NOMO-1 (cell line): Measurements from ENCODE around the gene EOMES.
"Not testable (repeated sequence)": the region's sequence is repeated elsewhere in the genome, so short reads cannot be mapped to it uniquely, and the experiment has no call there.

Experiments used
- DNase-seq, 2 experiments: peaks; one replicate each; lab custom pipeline; 2025; ENCODE audit not compliant: unreplicated experiment in 2 of 2; lab: John Stamatoyannopoulos, UW

The EOMES gene

DNA sequence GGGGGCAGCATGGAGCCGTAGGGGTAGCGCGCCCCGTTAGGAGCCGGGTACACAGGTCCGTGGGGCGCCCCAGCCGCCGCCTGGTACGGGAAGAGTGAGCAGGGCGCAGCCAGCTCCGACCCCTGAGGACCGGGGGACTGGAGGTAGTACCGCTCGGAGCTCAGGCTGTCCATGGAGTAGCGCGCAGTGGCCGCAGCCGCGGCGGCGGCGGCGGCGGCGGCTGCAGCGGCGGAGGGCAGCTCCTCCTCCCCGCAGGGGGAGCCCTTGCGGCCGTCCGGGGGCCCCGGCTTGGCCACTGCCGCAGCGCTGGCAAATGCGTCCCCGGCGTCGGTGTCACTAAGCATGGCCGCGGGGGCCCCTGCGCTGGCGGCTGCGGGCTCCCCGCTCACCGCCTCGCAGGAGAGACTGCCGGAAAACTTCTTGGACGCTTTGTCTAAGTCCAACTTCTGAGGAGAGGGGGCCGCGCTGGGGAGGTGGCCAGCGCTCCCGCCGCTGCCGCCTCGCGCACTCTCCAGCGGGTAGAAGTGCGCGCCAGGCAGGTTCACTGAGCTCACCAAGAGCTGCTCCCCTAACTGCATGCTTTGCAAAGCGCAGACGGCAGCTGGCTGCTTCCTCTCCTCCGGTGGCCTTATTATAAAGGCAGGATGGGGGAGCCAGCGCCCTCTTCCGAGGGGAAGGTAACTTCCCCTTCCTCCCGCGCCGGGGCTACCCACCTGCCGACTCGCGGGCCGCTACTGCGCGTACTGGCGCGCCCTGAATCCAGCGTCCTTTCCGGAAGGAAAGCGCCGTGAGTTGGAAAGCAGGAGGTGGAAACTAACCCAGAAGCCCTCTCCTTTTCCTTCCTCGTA is at the start of gene EOMES:
TSS of gene EOMES (minus strand) at position 607 of the 848 bp plus-strand sequence. CDS start at position 578, 29 bp downstream.
- DNase-seq, result peak; percentile 68 to 81

DNA sequence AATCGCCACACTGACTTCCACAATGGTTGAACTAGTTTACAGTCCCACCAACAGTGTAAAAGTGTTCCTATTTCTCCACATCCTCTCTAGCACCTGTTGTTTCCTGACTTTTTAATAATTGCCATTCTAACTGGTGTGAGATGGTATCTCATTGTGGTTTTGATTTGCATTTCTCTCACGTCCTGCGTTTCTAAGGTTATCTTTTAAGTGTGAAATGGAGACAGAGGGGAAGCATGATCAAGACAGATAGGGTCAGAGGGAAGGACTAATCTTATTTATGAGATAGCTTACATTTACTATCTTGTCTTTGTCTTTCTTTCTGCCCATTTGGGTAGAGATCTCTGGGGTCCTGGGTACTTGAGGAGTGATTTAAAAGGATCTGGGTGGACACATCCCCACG is 48.3 kb upstream of the EOMES start:
- not testable (repeated sequence) for DNase-seq

DNA sequence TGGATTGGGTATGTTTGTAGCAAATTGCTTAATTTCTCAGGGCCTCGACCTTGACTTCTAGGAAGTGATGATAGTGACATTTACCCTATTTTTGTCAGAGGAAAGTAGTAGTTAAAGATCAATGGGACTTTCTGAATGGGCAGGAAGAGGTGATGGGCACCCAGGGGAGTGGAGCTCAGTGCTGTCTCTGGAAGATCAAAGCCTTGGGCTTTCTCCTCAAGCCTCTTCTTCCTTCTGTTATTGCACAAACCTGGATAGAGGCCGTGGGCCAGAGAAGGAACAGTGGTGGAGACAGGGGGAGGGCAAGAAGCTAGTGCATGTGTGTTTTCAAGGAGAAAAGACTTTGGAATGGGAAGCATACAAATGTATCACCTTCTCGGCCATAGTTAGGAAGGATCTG is 44.9 kb upstream of the EOMES start:
- no peak for DNase-seq

DNA sequence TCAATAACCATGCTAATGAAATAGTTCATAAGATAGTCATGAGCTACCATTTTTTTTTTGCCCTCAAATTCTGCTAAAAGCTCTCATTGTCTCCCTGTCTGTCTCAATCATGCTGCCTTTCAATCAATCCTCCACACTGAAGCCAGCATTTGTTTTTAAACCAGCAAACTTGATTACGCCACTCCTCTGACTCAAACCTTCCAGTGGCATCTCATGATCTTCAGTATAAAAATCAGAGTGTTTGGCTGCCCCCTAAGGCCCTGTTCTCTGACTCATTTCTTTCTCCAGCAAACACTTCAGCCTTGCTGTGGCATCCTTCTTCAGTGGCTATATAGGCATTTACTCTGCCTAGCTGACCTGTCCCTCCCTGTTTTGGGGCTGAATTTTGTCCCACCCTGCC is 36.0 kb upstream of the EOMES start:
- no peak for DNase-seq

DNA sequence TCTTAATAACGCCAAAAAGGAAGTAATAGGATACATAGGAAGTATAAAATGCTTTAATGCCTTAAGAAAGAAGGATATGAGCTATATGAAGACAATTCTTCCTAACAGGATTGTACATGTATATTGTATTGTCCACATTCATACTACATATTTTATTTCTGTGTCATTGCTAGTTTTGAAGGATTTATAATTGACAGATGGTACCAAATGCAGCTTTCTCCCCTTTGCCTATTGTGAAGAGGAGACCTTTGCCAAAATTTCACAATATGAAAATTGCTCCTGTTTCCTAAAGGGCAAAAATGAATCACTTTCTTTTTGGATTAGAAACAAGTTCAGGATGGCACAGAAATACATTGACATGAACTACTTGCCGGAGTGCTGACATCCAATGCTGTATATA is 34.8 kb upstream of the EOMES start:
- no peak for DNase-seq

DNA sequence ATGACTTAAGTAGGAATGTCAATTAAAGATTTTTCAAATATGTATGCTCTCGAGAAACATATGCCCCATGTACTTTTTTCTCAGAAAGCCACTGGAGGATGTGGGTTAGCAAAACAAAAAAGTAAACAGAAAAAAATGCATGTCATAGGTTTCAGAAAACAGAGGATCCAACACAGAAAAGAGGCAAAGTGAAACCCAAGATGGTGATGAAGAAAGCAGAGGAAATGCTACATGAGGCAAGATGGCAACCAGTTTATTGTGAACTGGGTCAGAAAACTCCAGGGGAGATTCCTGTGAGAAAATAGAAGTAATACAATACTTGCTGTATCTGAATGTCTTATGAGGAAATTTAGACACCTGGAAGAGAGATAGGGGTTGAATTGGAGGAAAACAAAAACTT is 30.8 kb upstream of the EOMES start:
- DNase-seq, result no peak

DNA sequence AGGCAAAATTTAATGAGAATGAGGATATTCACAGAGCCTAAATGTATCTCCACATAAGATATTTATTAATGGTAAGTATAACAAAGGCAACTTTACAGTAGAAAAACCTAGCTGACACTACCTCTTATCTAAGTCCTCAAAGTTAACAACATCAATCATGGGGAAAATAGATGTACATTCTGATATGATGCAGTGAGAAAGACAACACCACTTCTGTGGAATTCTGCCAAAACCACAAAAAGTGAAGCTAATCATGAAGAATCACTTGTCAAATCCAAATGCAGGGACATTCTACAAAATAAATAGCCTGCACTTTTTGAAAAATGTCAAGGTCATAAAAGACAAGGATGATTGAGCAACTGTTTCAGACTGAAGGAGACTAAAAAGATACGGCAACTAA is 27.5 kb upstream of the EOMES start:
- DNase-seq, result no peak

DNA sequence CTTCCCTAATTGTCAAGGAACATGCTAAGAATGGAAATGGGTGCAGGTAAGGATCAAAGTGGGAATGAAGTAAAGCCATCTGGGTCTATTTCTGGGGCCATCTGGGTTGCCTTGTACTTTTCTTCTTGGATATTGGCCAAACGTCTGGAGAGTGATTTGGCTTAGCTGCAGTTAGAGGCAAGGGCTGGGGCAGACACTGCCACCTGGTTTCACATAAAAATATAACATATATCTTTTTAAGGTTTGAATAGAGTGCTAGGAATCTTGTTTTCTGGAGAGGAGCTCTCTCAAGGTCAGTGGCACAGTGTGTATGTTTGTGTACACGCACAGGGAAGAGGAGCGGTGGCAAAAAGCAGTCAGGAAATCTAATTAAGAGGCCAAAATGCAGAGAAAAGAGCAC is 24.7 kb upstream of the EOMES start:
- no peak for DNase-seq

DNA sequence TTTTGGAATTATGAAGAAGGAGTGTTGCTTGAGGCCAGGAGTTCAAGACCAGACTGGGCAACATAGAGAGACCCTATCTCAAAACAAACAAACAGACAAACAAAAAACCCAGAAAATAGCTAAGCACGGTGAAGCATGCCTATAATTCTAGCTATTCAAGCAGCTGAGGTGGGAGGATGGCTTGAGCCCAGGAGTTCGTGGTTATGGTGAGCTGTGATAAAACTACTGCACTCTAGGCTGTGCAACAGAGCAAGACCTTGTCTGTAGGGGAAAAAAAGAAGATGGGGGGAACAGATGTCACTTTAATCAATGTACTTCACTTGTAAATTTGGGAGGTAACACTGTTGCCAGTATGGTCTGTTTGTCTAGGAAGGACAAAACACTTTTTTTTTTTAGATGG is 18.7 kb upstream of the EOMES start:
- no peak for DNase-seq

DNA sequence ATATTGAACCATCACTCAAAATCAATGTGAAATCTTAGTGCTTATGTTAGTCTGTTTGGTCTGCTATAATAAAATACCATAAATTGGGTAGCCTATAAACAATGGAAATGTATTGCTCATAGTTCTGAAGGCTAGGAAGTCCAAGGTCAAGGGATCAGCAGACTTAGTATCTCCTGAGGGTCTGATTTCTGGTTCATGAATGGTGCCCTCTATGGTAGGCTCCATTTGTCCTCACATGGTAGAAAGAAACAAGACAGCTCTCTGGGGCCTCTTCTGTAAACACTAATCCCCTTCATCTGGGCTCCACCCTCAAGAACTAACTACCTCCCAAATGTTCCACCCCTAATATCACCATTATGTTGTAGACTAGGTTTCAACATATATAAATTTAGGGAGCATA is 15.0 kb upstream of the EOMES start:
- DNase-seq, result no peak

DNA sequence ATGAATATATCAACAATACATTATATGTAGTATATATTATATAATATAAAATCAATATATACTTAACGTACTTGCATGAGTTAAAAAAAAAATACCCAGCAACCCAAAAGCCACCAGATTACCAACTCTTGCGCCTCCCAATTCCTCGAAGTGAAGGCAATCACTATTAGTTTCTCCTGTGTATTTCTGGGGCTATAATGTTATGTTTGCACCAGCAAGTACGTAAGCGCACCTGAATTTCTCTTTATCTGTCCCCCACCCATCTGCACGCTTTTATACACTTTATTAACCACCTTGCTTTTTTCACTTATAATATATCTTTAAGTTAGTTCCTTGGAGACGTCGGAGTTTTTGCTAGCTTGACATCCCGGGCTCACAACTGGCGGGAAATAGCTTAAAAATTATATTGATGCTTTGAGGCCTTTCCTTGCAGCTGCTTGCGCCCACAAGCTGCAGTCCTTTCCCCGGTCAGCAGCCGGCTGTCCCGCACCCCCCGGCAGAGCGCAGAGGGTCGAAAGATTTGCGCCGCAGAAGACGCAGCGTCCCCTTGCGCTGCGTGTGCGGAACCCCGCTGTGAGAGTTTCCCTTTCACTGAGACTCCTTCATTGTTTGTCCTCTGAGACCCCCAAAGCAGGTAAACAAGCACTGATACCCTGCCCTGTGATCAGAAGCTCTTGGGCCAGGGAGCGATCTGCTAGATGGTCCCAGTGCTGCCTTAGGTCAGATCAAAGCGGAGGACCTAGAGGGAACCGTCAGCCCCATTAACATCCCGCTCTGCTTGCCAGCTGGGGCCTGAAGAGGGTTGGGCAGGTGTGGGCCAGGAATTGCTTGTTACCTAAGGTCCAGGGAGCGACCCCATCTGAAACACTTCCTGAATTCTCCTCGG is 8.9 kb upstream of the EOMES start:
- DNase-seq, result no peak

DNA sequence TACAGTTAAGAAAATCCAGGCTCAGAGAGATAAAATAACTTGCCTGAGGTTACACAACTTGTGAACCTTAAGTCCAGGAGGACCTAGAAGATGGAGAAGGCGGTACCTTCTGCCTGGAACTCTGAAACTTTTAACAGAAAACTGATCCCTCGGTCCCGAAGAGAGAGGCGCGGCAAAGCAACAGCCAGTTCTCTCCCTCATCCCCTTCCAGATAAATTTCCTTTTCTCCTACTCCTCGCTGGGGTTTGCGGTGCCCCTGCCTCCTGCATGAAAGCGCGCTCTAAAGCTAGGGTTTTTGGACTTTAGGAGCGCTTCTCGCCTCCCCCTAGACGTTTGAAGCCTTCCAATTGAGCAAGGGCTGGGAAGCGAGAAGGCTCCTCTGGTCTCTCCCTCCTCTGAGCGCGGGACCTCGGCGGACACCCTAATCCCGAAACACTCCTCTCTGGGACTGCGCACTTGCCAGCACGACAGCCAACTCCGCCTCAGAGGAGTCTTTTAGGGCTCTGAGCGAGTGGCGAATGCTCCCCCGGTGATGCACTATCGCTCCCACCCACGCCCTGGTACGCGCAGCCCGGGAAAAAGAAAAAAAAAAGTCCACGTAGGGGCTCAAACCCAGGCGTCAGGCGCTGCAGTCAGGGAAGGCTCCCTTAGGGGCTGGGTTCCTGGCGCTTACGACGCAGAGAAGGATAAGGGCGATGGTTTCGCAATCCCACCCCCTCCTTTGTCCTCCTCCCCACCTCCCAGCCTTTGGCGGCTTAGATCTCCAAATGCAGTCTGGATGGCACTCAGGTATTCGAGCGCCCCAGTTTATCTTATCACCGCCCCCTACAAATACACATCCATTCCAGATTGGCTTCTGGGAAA is 7.9 kb upstream of the EOMES start:
- no peak for DNase-seq

DNA sequence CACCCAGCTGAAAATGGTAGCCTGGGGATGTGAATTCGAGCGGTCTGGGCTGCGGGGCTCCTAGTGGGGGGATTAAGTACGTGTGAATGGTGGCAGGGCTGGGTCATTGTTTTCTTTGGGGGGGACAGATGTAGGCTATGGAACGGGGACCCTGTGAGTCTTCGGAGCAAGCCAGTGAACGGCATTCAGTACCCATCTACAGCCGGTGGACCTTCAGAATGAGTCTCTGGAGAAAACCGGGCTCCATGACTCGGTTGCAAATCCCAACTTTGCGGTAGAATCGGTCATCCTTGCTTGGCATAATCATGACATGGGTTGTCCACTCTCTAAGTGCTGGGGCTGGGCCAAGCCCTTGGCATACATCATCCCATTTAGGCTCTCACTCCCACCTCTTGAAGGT is 7.2 kb upstream of the EOMES start:
- no peak for DNase-seq

DNA sequence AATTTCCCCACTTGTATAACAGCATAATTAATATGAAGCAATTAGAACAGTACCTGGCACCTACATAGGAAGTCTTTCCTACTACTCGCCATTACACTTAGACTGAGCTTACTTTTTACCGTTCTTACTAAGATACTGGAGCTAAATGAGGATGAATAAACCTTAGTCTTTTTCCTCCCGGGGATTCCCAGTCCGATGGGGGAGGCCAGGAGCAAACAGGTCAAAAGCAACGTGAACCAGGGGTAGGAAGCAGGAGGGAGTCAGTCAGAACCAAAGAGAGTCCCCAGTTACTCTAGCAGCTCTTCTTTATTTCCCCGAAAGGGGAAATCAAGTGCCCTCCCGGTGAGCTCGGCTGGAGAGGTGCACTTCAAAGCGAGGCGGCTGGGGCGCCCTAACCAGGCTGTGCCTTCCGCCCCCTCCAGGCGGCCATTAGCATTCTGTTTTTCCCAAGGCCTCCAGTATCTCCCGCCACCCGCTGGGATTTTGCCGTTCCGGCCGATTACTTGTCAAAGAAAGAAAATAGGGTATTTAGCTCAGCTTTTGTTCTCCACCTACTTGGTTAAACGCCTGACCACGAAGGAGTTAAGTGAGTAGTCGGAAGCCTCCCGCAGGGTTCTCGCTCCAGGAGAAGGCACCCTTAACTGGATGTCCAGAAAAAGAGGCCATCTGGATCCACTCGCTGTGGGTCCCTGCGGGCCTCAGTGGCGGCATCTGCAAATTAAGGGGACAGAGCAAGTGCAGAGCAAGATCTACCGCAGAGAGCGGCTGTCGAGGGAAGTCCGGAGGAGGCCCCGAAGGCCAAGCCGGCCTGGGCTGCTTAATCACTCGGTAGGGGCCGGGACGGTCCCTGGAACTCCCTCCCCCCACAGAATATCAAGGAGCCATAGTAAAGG is 6.3 kb upstream of the EOMES start:
- DNase-seq, result no peak

DNA sequence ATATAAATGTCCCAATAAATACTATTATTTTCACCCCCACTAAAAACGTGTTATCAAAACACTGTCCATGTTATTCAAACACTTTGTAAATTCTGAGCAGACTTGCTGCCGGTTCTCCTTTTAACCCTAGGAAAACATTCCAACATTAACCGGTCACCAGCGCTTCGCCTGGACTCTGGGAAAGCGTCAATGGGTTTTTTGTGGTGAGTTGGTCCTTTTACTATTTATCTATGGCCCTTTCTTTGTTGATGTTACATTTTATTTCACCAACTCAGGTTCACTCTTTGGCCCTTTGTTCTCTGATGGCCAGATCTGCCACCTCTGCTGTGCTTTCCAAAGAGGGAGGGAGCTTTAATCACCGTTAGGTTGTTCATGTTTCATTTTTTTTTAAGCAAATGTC is 4.1 kb upstream of the EOMES start:
- DNase-seq, result no peak

DNA sequence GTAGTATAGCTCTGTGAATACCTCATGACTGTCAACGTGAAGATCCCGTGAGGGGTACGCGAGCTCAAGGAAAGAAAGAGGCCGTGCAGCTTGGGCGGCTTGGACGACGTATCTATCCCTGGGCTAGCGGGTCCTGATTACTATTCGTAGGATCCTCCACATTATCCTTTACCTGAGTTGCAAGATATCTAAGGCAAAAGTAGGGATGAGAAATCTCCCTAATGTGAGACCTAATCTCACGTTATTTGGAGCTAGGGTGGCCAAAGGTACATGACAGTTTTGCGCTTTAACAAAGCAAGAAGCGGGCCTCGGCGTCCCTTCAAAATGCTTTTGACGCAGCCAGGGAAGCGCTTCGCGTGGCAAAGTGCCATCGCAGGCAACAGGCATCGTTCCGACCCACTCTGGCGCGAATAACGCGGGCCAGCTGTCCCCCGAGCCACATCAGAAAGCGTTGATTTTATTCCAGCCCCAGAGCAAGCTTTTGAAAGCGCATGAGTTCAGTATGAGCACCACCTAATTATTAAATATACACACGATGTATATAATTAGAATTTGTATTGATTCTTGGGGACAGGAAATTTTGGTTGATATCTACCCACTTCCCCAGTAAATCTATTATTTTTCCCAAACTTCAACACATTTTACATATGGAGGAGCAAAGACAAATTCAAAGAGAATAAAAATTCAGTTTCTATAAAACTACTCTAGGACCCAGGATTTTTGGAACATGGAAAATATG is 2.5 kb upstream of the EOMES start:
- DNase-seq, result no peak

DNA sequence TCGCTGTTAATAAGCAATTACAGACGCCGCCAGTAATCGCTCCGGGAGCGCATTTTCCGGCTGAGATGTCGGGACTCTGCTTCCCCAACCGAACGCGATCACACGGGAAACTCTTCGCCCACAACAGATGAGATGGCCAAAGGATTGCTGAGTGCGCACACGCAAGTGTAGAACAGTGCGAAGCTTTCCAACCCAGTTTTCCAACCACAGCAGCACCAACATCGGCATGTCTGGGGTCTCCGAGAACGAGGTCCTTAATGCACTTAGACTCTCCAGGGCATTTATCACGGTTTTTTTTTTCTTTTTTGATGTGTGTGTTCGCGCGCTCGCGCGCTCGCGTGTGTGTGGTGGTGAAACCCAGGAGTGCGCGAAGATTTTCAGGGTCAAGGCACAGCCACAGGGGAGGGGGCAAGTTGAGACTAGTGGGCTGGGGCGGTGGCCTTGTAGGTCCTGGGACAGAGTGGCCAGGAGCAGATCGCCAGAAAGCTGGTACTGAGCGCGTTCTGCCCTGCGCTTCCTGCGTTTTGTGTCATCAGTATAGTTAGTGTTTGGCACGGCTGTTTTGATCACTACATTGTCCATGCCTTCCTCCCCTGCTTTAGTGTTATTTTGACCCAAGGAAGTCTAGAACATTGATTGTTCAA is 1.8 kb upstream of the EOMES start:
- no peak for DNase-seq

DNA sequence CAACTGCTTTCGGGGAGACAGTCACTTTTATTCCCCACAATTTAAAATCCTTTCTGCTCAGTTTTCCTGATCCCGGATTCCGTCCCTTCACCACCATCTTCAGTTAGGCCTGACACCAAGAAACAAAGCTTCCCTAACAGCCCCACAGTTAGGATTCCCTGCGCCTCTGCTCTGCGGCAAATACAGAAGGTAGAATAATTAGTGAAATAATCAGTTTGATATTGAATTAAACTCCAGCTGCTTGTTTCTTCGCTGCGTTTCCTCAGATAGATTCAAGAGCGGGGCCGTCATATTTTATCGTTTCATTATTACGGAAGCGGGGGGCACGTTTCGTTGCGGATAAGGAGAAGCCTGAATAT is 1.3 kb upstream of the EOMES start:
- peak in 1 of 2 experiments; percentile 12 for DNase-seq

DNA sequence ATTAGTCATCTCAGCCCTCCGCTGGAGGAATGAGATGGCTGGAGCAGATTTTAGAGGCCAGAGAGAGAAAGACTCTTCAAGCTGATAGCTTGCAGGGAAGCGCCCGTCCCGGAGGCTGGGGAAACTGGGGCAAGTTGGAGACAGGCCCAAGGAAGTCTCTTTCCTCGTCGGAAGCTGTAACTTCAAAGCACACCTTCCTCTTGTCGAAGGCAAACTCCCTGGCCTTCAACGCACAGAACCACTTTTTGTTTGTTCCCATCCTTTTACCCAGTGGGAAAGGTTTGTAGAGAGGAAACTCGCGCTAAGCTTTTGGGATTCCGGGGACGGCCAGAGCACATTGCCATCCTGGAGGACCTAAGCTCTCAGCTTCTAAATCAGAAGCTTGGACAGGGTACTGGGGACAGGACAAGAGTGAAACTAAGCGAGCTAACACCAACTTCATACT is 900 bp upstream of the EOMES start:
- no peak for DNase-seq
